Measurements from ENCODE around the gene TBC1D1.

DNA sequence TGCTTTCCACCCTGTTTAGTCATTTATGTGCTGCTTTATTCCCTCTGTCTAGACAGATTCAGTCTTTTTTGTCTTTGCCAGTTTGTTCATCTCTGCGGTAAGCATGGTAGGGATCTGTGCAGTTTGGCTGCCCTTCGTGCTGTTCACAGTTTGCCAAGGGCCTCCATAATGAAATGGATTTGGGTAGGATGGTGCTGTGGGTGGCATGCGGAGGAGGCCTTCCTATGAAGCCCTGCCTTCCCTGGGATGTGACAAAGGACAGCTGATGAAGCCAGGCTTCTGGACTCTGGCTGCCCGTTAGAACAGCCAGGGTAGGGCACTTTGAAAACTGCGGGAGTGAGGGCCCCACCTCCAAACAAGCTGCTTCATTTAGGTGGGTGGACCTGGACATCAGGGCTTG is 116.8 kb downstream of the TBC1D1 start:
- TF ChIP-seq, protein P1, sequence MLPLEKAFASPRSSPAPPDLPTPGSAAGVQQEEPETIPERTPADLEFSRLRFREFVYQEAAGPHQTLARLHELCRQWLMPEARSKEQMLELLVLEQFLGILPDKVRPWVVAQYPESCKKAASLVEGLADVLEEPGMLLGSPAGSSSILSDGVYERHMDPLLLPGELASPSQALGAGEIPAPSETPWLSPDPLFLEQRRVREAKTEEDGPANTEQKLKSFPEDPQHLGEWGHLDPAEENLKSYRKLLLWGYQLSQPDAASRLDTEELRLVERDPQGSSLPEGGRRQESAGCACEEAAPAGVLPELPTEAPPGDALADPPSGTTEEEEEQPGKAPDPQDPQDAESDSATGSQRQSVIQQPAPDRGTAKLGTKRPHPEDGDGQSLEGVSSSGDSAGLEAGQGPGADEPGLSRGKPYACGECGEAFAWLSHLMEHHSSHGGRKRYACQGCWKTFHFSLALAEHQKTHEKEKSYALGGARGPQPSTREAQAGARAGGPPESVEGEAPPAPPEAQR (tag by site-specific recombination; IDR thresholded peaks at IDR 0.05), result no peak
- TF ChIP-seq, protein P2, sequence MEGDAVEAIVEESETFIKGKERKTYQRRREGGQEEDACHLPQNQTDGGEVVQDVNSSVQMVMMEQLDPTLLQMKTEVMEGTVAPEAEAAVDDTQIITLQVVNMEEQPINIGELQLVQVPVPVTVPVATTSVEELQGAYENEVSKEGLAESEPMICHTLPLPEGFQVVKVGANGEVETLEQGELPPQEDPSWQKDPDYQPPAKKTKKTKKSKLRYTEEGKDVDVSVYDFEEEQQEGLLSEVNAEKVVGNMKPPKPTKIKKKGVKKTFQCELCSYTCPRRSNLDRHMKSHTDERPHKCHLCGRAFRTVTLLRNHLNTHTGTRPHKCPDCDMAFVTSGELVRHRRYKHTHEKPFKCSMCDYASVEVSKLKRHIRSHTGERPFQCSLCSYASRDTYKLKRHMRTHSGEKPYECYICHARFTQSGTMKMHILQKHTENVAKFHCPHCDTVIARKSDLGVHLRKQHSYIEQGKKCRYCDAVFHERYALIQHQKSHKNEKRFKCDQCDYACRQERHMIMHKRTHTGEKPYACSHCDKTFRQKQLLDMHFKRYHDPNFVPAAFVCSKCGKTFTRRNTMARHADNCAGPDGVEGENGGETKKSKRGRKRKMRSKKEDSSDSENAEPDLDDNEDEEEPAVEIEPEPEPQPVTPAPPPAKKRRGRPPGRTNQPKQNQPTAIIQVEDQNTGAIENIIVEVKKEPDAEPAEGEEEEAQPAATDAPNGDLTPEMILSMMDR (tag by site-specific recombination; IDR thresholded peaks at IDR 0.05), result no peak
- TF ChIP-seq, protein P3, sequence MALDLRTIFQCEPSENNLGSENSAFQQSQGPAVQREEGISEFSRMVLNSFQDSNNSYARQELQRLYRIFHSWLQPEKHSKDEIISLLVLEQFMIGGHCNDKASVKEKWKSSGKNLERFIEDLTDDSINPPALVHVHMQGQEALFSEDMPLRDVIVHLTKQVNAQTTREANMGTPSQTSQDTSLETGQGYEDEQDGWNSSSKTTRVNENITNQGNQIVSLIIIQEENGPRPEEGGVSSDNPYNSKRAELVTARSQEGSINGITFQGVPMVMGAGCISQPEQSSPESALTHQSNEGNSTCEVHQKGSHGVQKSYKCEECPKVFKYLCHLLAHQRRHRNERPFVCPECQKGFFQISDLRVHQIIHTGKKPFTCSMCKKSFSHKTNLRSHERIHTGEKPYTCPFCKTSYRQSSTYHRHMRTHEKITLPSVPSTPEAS (tag by site-specific recombination; IDR thresholded peaks at IDR 0.05), result no peak
- TF ChIP-seq ZBTB21 (tag by site-specific recombination; IDR thresholded peaks at IDR 0.05), result no peak
- TF ChIP-seq SP2 (tag by site-specific recombination; IDR thresholded peaks at IDR 0.05), result no peak
- TF ChIP-seq BCL11A (tag by site-specific recombination; IDR thresholded peaks at IDR 0.05; ENCODE audit: low read depth), result no peak
- no peak for TF ChIP-seq ZNF510 (tag by site-specific recombination; IDR thresholded peaks at IDR 0.05; ENCODE audit: insufficient replicate concordance)
- no peak for TF ChIP-seq ZNF621 (tag by site-specific recombination; IDR thresholded peaks at IDR 0.05)
- TF ChIP-seq ZBTB1 (tag by site-specific recombination; IDR thresholded peaks at IDR 0.05), result no peak
- TF ChIP-seq, protein P4, sequence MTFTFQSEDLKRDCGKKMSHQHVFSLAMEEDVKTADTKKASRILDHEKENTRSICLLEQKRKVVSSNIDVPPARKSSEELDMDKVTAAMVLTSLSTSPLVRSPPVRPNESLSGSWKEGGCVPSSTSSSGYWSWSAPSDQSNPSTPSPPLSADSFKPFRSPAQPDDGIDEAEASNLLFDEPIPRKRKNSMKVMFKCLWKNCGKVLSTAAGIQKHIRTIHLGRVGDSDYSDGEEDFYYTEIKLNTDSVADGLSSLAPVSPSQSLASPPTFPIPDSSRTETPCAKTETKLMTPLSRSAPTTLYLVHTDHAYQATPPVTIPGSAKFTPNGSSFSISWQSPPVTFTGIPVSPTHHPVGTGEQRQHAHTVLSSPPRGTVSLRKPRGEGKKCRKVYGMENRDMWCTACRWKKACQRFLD (tag by site-specific recombination; IDR thresholded peaks at IDR 0.05), result no peak
